ENCODE results near the gene E2F8. TPM values are rescaled to one million over a fixed set of nuclear protein-coding genes. Genes with fewer than 3 reads are reported as not detected.

The E2F8 gene
- polyA plus RNA-seq, 1 donor from 2014 or later, result 0.07 TPM

DNA sequence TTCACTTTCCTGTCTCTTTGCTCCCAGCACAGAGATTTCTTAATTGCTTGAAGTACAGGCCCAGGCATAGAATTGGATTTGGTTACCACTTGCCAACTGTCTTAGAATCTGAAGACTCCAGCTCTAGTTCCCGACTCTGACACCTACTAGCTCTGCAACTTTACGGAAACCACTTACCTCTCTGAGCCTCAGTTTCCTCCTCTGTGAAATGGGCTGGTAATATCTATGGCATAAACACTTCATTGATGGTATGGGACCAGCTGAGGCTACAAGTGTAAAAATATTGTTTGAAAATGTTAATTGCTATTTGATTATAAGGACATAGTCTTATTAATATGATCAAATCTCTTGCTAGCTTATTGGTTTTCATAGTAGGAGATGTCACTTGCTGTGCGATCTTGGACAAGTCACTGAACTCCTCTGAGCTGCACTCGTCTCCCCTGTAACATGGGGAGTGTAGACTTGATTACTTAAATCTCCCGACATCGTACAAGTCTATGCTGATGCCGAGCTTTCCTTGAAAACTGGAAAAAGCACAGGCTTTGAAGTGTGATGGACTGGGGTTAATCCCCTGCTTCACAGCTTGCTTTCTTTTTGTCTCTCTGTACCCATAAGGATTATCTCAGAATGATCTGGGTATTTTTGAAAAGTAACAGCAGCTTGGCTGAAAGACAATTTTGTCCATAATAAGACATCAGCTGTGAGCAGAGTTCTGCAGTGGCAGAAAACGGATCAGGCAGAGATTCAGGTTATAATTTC is 11.8 kb upstream of the E2F8 start:
- Histone ChIP-seq H3K36me3 (ENCODE audit: insufficient read depth, low read length) (no peaks in the 10 kb centered on the region), H3K79me2 (replicated peaks; ENCODE audit: insufficient read depth, low read length) (no peaks in the 10 kb centered on the region), H3K9me2 (ENCODE audit: insufficient read depth, low read length) (no peaks in the 10 kb centered on the region), H3K9me3 (ENCODE audit: low read length) (no peaks in the 10 kb centered on the region), H3K4me3 (ENCODE audit: low read length) (no peak overlapping the region), H4K20me1 (ENCODE audit: insufficient read depth) (no peaks in the 10 kb centered on the region), H3K27me3 (ENCODE audit: insufficient read depth, low read depth, low read length) (no peaks in the 10 kb centered on the region), H3K4me2 (ENCODE audit: low read length) (no peak overlapping the region), H3F3A (ENCODE audit: insufficient read depth, low read length, poor library complexity, severe bottlenecking) (no peaks in the 10 kb centered on the region), H2AFZ (ENCODE audit: low read depth, low read length) (no peak overlapping the region), H3K27ac (ENCODE audit: low read length) (no peak overlapping the region), H3K9ac (ENCODE audit: low read length) (no peak overlapping the region)
- TF ChIP-seq EZH2 (IDR thresholded peaks at IDR 0.05; ENCODE audit: borderline replicate concordance, insufficient read depth, low read length, poor library complexity, severe bottlenecking) (no peak), RAD21 (conservative IDR thresholded peaks at IDR 0.05) (no peak), EP300 (conservative IDR thresholded peaks at IDR 0.05; ENCODE audit: poor library complexity, severe bottlenecking) (no peak), TAF1 (IDR thresholded peaks at IDR 0.05; ENCODE audit: low read depth) (no peak), CTCF (IDR thresholded peaks at IDR 0.05; ENCODE audit: poor library complexity, severe bottlenecking) (no peak), POLR2AphosphoS5 (IDR thresholded peaks at IDR 0.05) (no peak), MXI1 (conservative IDR thresholded peaks at IDR 0.05; ENCODE audit: poor library complexity, severe bottlenecking) (no peak), SMC3 (conservative IDR thresholded peaks at IDR 0.05; ENCODE audit: poor library complexity) (no peak)
- TF ChIP-seq, protein P1, sequence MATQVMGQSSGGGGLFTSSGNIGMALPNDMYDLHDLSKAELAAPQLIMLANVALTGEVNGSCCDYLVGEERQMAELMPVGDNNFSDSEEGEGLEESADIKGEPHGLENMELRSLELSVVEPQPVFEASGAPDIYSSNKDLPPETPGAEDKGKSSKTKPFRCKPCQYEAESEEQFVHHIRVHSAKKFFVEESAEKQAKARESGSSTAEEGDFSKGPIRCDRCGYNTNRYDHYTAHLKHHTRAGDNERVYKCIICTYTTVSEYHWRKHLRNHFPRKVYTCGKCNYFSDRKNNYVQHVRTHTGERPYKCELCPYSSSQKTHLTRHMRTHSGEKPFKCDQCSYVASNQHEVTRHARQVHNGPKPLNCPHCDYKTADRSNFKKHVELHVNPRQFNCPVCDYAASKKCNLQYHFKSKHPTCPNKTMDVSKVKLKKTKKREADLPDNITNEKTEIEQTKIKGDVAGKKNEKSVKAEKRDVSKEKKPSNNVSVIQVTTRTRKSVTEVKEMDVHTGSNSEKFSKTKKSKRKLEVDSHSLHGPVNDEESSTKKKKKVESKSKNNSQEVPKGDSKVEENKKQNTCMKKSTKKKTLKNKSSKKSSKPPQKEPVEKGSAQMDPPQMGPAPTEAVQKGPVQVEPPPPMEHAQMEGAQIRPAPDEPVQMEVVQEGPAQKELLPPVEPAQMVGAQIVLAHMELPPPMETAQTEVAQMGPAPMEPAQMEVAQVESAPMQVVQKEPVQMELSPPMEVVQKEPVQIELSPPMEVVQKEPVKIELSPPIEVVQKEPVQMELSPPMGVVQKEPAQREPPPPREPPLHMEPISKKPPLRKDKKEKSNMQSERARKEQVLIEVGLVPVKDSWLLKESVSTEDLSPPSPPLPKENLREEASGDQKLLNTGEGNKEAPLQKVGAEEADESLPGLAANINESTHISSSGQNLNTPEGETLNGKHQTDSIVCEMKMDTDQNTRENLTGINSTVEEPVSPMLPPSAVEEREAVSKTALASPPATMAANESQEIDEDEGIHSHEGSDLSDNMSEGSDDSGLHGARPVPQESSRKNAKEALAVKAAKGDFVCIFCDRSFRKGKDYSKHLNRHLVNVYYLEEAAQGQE (IDR thresholded peaks at IDR 0.05; ENCODE audit: borderline replicate concordance), result no peak

GRCh38 chr11:19251577-19251976 is 10.8 kb upstream of the E2F8 start:
- H3K27ac ChIP-seq (ENCODE audit: low read length), result no peak overlapping the region
- H3K9me3 ChIP-seq (ENCODE audit: low read length), result no peaks in the 10 kb centered on the region
- H3K4me3 ChIP-seq (ENCODE audit: low read length), result no peak overlapping the region
- H3K9me2 ChIP-seq (ENCODE audit: insufficient read depth, low read length), result no peaks in the 10 kb centered on the region
- H3K36me3 ChIP-seq (ENCODE audit: insufficient read depth, low read length), result no peaks in the 10 kb centered on the region
- H3K27me3 ChIP-seq (ENCODE audit: insufficient read depth, low read depth, low read length), result no peaks in the 10 kb centered on the region
- no peak overlapping the region for H3K9ac ChIP-seq (ENCODE audit: low read length)
- H4K20me1 ChIP-seq (ENCODE audit: insufficient read depth), result no peaks in the 10 kb centered on the region
- H2AFZ ChIP-seq (ENCODE audit: low read depth, low read length), result no peak overlapping the region
- no peaks in the 10 kb centered on the region for H3F3A ChIP-seq (ENCODE audit: insufficient read depth, low read length, poor library complexity, severe bottlenecking)
- TF ChIP-seq TAF1 (IDR thresholded peaks at IDR 0.05; ENCODE audit: low read depth) (no peak), MXI1 (conservative IDR thresholded peaks at IDR 0.05; ENCODE audit: poor library complexity, severe bottlenecking) (no peak), CTCF (IDR thresholded peaks at IDR 0.05; ENCODE audit: poor library complexity, severe bottlenecking) (no peak), SMC3 (conservative IDR thresholded peaks at IDR 0.05; ENCODE audit: poor library complexity) (no peak), EP300 (conservative IDR thresholded peaks at IDR 0.05; ENCODE audit: poor library complexity, severe bottlenecking) (no peak), RAD21 (conservative IDR thresholded peaks at IDR 0.05) (no peak), EZH2 (IDR thresholded peaks at IDR 0.05; ENCODE audit: borderline replicate concordance, insufficient read depth, low read length, poor library complexity, severe bottlenecking) (no peak), POLR2AphosphoS5 (IDR thresholded peaks at IDR 0.05) (no peak)
- TF ChIP-seq, protein P1 (IDR thresholded peaks at IDR 0.05; ENCODE audit: borderline replicate concordance), result no peak
- no peak overlapping the region for H3K4me2 ChIP-seq (ENCODE audit: low read length)
- no peaks in the 10 kb centered on the region for H3K79me2 ChIP-seq (replicated peaks; ENCODE audit: insufficient read depth, low read length)

Data from neural cell (in vitro differentiated cells).